ACHN (cell line): ENCODE data around the gene VWA8.
"Not testable (repeated sequence)": the region's sequence is repeated elsewhere in the genome, so short reads cannot be mapped to it uniquely, and the experiment has no call there.

Source experiments
- DNase-seq: peaks from one replicate; pipeline ENCODE4 v3.0.0-alpha.2; 2015
- in situ Hi-C: cut with HindIII; loops from 2 replicates; pipeline ENCODE4 v1.10.0; 2017; ENCODE audit warnings: low sequenced_read_pairs, low pct_ligation_motif_present, low pct_unique_long_range_greater_than_20kb

VWA8 gene

DNA sequence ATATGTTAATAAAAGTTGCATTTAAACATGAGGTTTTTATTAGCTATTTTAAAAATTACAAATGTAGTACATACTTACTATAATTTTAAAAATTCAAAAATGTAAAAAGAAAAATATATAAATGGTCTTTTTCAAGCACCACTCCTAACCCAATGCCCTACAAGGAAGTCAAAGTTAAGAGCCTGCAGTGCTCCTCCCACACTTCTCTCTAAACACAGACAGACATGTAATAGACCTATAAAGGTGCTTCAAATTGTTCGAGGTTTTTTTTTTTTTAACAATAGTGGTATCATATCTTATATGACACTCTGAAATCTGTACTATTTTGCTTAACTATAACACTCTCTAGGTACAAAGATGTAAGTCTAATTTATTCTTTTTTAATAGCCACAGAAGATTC is 25.4 kb downstream of the VWA8 start:
- in situ Hi-C loops = no loop called here
- DNase-seq = no peak

DNA sequence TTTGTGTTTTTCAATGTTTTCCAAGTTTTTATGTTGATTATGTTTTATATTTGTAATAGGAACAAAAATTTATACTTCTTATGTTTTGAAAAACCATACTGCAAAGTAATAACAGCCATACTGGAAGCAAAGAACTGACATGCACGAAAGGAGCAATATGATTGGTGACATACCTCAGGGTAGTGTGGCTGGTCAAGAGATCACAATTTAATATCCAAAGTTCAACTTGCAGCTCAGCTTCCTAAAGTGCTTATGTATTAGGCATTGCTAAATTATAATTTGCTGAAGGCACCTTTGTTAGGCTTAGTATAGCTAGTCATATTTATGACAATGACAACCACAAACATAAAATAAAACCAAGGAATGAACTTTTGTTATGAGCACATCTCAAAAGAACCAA is 25.9 kb downstream of the VWA8 start:
- no peak for DNase-seq

DNA sequence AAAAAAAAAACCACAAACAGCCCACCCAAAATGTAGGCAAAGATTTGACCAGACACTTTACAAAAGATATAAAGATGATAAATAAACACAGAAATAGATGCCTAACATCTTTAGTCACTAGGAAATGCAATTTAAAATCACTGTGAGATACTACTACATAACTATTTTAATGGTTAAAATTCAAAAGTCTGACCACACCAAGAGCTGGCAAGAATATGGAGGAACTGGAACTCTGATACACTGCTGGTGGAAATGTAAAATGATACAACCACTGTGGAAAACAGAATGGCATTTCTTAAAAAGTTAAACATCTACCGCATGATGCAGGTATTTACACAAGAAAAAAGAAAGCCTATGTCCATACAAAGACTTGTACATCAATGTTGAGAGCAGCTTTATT is 26.8 kb downstream of the VWA8 start:
- DNase-seq = no peak
- in situ Hi-C loops = no loop called here

More for the DNA sequence above, 25.9 kb downstream of the VWA8 start:
- in situ Hi-C loops = no loop called here

DNA sequence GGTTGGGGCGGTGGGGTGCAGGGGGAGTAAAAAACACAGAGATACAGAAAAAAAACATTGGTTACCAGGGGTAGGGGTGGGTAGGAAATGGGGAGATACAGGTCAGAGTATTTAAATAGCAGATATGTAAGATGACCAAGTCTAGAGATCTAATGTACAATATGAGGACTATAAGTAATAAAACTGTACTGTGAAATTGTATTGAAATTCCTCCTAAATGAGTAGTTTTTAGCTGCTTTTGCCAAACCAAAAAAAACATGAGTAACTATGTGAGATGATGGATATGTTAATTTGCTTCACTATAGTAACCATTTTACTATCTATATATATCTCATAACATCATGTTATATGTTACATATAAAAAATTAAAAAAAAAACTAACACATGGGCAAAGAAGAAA is 29.6 kb downstream of the VWA8 start:
- in situ Hi-C loops = no loop called here
- DNase-seq = no peak

DNA sequence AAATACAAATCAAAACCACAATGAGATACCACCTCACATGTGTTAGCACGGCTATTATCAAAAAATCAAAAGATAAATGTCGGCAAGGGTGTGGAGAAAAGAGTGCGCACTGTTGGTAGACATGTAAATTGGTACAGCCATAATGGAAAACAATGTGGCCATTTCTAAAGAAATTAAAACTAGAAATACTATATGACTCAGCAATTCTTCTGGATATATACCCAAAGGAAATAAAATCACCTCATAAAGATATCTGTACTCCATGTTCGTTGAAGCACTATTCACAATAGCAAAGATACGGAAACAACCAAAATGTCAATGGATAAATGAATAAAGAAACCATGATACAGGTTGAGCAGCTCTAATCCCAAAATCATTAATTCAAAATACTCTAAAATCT is 30.8 kb downstream of the VWA8 start:
- no peak for DNase-seq
- in situ Hi-C loops = no loop called here

DNA sequence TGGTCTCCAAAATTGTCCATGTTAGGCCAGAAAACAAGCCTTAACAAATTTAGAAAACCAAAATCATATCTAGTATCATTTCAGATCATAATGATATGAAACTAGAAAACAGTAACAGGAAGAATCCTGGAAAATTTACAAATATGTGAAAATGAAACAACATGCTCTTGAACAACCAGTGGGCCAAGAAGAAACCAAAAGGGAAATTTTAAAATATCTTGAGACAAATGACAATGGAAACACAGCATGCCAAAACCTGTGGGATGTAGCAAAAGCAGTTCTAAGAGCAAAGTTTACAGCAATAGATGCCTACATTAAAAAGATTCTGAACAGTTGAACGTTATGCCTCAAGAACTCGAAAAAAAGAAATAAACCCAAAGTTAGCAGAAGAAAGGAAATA is 32.6 kb downstream of the VWA8 start:
- no peak for DNase-seq
- in situ Hi-C loops = no loop called here

DNA sequence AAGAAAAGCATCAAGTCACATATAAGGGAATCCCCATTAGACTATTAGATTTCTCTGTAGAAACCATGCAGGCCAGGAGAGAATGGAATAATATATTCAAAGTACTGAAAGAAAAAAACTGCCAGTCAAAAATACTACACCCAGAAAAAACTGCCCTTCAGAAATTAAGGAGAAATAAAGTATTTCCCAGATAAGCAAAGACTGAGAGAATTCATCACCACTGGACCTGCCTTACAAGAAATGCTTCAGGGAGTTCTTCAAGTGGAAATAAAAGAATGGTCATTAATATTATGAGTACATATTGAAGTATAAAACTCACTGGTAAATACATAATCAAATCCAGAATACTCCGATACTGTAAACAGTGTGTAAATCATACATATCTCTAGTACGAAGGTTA is 35.9 kb downstream of the VWA8 start:
- in situ Hi-C loops = no loop called here
- no peak for DNase-seq

DNA sequence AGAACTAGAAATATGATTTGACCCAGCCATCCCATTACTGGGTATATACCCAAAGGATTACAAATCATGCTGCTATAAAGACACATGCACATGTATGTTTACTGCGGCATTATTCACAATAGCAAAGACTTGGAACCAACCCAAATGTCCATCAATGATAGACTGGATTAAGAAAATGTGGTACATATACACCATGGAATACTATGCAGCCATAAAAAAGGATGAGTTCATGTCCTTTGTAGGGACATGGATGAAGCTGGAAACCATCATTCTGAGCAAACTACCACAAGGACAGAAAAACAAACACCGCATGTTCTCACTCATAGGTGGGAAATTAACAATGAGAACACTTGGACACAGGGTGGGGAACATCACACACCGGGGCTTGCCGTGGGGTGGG is 38.0 kb downstream of the VWA8 start:
- DNase-seq, in situ Hi-C loops: not testable (repeated sequence)

DNA sequence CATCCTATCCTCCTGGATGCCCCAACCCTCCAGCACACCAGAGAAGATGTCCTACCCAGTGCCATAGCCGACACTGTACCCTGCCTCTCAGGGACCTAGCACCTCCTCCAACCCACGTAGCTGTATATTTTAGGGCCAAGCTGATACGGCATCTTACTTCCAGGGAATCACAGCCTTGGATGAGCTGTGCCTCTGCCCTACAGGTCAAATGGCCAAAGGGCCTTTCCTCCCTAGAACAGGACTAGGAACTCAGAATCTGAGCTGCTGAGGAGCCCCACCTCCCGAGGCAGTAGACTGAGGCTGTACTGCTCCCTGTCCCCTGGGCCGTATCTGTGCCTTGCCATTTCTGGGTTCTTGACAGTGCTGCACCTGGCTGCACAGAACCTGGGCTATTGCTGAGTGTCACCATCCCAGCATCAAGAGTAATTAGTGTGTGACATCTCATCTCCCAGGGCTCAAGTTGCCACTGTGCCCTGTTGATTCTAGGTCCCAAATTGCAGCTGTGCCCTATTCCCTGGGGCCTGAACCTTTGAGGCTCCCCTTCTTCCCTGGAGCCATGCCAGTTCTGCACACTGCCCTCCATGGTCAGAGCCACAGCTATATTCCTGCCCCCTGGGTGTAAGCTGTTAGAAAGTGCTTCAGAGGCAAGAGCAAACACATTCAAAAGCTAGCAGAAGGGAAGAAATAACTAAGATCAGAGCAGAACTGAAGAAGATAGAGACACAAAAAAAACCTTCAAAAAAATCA is 41.0 kb downstream of the VWA8 start:
- in situ Hi-C loops = no loop called here
- DNase-seq = no peak

DNA sequence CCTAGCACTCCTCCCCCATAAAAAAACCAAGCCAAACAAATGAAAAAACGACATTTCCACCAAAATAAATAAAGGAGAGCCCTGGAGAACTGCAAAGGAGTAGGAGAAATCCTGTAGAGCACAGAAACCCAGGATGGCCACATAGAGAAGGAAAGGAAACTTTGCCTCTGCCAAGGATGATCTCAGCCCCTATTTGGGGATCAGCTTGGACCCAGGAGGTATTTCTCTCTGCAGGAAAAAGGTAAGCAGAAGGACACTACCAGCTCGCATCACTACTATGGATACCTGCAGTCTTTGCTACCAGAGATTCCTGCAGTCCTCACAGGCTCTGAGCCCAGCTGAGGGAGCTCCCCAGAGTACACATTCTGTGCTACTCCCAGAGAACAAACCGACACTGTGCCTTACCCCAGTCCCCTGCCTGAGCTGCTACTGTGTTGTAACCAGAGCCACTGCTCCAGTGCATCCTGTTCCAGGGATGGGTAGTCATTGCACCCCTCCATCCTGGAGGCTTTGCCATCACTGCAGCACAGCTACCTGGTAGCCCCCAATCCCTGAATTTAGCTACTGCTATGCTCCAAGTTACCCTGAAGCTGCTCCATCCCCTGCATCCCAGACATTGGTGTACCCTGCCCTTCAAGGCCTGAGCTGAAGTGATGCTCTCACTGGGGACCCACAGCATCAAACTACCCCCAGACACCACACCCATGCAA is 41.7 kb downstream of the VWA8 start:
- in situ Hi-C loops = no loop called here
- no peak for DNase-seq

DNA sequence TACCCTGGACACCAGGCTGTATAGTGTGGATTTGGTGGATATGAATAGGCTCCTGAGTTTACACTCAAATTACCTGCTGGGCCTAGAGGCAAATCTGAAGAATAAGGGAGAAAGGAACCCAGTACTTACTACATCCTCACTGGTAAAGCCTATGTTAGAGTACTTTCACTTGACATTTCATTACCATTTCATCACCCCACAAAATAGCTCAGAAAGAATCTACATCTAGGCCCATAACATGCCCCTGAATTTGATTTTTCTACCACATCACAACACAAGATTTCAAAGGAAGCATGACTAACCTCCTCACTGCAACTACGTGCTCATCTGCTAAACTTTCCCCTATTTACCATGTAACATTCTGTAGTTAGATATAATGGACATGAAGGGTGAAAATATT is 43.3 kb downstream of the VWA8 start:
- in situ Hi-C loops = no loop called here
- no peak for DNase-seq

DNA sequence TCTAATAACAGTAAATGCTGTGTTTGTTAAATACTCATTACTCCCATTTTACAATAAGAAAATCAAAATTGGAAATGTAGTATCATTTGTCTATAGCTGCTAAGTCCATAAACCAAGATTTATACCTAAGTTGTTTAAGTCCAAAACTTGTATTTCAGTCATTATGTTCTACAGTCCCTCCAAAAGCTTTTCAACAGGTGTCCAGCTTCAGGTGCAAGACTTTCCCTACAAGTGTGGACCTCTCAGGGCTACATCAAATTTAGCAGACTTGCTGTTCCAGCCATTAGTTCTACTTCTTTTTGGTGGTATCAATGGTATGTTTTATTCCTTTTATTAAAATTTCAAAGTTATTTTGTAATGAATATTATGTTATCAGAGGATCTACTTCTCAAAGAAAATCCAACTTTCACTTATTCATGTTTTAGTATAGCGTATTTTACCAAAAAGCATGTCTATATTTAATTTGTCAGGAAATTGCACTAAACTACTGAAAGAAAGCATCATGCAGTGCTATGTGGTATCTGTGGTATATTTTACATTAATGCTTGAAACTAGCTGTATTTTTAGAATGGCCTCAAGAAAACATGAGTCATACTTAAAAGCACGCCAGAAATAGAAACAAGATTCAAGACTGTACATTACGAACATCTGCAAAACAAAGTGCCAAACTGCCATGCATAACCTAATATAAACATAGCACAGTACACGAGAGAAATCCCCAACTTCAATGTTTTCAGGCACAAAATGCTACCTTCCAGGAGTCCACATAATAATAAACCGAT is 44.5 kb downstream of the VWA8 start:
- in situ Hi-C loops = no loop called here
- DNase-seq = peak; percentile 24

DNA sequence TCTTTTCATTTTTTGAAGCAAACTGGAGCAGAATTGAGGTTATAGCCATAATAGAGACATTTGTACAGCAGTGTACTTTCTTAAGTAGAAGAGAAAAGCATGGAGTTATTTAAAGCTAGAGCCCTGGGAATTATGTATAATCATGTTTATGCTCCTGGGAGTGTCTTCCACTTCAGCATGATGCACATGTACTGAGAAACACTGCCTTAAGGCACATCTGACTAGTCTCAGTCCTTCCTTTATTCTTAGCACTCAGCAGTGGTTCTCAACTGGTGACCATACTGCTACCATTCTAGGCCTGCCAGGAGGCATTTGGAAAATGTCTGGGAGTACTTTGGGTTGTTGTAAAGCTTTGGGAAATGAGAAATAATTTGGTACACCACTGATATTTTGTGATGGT is 45.8 kb downstream of the VWA8 start:
- DNase-seq = no peak
- in situ Hi-C loops = no loop called here

DNA sequence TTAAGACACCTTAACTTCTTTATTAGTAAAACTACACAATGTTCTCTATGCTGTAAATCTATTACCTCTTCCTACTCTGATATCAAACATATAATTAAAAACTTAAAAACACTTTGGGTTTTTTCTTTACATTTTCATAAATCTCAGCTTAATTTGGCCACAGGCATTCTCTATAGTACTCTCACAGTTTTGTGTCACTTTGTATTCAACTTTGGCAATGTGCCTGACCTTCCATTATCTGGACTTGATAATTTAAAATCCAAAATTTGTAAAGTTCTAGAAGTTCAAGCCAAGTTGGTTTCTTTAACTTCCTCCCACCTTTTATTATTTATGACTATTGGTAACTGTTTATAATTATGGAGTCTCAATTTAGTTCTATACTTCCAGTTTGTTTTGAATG is 46.4 kb downstream of the VWA8 start:
- DNase-seq = no peak

DNA sequence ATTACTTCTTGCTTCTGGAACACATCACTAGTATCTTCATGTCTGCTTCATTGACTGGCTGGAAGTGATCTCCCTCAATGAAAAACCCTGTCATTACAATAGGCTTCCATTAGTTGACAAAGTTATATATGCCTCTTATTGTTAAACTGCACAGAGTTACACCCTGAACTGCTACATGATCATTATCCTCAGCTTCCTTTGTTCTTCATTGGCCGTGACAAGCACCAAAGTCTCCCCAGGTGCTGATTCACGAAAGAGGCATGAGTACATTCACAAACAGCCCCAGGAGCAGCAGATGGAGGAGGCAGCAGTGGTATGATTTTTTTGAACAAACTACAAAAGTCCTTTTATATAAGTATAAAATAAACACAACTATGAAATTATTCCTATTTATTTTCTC is 51.4 kb downstream of the VWA8 start:
- in situ Hi-C loops = no loop called here
- no peak for DNase-seq

More for the DNA sequence above, 46.4 kb downstream of the VWA8 start:
- in situ Hi-C loops = no loop called here

DNA sequence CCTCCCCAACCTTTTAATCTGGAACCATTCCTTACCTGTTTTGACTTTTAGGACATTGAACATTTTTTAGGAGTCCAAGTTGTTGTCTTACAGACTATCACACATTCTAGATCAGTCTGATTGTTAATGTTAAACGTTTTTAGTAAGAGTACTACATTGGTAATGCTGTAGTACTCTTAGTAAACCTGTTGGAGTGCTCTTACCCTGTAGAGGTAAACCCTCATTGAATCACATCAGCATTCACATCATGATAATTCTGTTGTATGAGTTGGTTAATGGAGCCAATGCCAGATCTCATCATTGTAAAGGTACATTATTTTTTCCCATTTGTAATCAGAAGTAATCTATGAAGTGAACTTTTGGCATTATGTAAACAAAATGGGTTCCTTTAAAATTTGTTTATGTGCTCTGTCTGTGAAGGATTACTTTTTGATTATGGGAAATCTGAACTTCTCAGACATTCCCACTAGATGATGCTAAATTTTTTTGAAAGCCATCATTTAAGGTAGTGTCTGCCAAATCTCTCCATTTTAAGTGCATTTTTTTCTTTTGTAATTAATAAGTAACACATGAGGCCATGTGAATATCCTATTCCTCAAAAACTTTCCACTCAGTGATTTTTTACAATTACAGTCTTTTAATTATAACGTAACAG is 55.2 kb downstream of the VWA8 start:
- in situ Hi-C loops = no loop called here
- DNase-seq = peak; percentile 69

DNA sequence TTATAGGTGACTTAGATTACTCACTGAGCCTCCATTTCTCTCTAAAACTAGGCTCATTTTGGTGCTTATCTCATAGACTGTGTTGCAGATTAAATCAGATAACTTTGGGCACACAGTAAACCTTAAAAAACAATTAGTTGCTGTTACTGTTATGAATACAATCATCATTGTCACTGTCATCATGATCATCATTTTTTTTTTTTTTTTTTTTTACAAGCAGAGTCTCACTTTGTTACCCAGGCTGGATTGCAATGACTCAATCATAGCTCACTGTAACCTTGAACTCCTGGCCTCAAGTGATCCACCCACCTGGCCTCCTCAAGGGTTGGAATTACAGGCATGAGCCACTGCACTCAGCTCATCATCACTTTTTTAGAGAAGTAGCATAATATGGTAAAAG is 60.0 kb downstream of the VWA8 start:
- in situ Hi-C loops = no loop called here
- no peak for DNase-seq

DNA sequence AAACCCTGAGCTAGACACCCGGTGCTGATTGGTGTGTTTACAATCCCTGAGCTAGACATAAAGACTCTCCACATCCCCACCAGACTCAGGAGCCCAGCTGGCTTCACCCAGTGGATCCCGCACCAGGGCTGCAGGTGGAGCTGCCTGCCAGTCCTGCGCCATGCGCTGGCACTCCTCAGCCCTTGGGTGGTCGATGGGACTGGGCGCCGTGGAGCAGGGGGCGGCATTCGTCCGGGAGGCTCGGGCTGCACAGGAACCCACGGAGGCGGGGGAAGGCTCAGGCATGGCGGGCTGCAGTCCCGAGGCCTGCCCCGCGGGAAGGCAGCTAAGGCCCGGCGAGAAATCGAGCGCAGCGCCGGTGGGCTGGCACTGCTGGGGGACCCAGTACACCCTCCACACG is 62.5 kb downstream of the VWA8 start:
- in situ Hi-C loops, DNase-seq: not testable (repeated sequence)

DNA sequence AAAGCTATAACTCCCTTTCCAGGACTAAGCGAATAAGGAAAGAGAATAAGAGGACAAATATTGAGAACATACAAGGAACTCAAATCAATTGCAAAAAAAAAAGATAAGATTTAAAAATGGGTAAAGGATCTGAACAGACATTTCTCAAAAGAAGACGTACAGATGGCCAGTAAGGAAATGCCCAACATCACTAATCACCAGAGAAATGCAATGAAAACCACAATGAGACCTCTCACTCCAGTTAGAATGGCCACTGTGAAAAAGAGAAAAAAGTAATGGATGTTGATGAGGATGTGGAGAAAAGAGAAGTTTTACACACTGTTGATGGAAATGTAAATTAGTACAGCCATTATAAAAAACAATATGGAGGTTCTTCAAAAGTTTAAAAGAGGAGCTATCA is 63.8 kb downstream of the VWA8 start:
- DNase-seq = no peak
- in situ Hi-C loops = no loop called here
